ENCODE data around the gene SLC38A10.
A peak's percentile ranks its signal among the peaks of the same experiment; 100 is the strongest.
"Not testable (repeated sequence)": the region's sequence is repeated elsewhere in the genome, so short reads cannot be mapped to it uniquely, and the experiment has no call there.

SLC38A10 gene

GRCh38 chr17:81231766-81232581 lies 63.1 kb downstream of the SLC38A10 start:
- no peaks in the 10 kb centered on the region for H3K4me1 ChIP-seq (ENCODE audit: control insufficient read depth, insufficient read depth, low read length)
- H3K9ac ChIP-seq (ENCODE audit: low read length): no peak overlapping the region
- no peak overlapping the region for H3K4me3 ChIP-seq (ENCODE audit: low read length)
- peaks cover 20% of the 10 kb centered on the region for H3K36me3 ChIP-seq (ENCODE audit: control insufficient read depth, insufficient read depth, low read length)
- H3K27ac ChIP-seq (ENCODE audit: low read depth, low read length): no peak overlapping the region
- H3K27me3 ChIP-seq (ENCODE audit: control insufficient read depth, insufficient read depth, low read length): no peaks in the 10 kb centered on the region

- Histone ChIP-seq H3K4me3 (ENCODE audit: low read length) (no peak overlapping the region), H3K27me3 (ENCODE audit: control insufficient read depth, insufficient read depth, low read length) (no peaks in the 10 kb centered on the region), H3K4me1 (ENCODE audit: control insufficient read depth, insufficient read depth, low read length) (no peaks in the 10 kb centered on the region), H3K9ac (ENCODE audit: low read length) (no peak overlapping the region), H3K36me3 (ENCODE audit: control insufficient read depth, insufficient read depth, low read length) (peaks cover 20% of the 10 kb centered on the region), H3K27ac (ENCODE audit: low read depth, low read length) (no peak overlapping the region)
These were observed 63.9 kb downstream of the SLC38A10 start for GRCh38 chr17:81231121-81231645.

- H3K4me1 ChIP-seq (ENCODE audit: control insufficient read depth, insufficient read depth, low read length): no peaks in the 10 kb centered on the region
- peaks cover 20% of the 10 kb centered on the region for H3K36me3 ChIP-seq (ENCODE audit: control insufficient read depth, insufficient read depth, low read length)
- H3K27ac ChIP-seq (ENCODE audit: low read depth, low read length): no peak overlapping the region
- H3K27me3 ChIP-seq (ENCODE audit: control insufficient read depth, insufficient read depth, low read length): no peaks in the 10 kb centered on the region
- no peak overlapping the region for H3K9ac ChIP-seq (ENCODE audit: low read length)
- H3K4me3 ChIP-seq (ENCODE audit: low read length): no peak overlapping the region
These were observed 64.9 kb downstream of the SLC38A10 start for GRCh38 chr17:81230043-81230820.

GRCh38 chr17:81229666-81229920 lies 65.5 kb downstream of the SLC38A10 start:
- Histone ChIP-seq H3K36me3 (ENCODE audit: control insufficient read depth, insufficient read depth, low read length) (peaks cover 20% of the 10 kb centered on the region), H3K4me1 (ENCODE audit: control insufficient read depth, insufficient read depth, low read length) (no peaks in the 10 kb centered on the region), H3K27ac (ENCODE audit: low read depth, low read length) (no peak overlapping the region), H3K27me3 (ENCODE audit: control insufficient read depth, insufficient read depth, low read length) (no peaks in the 10 kb centered on the region), H3K4me3 (ENCODE audit: low read length) (no peak overlapping the region), H3K9ac (ENCODE audit: low read length) (no peak overlapping the region)

- no peak overlapping the region for H3K4me3 ChIP-seq (ENCODE audit: low read length)
These were observed 66.1 kb downstream of the SLC38A10 start for GRCh38 chr17:81228834-81229665.

GRCh38 chr17:81228420-81228819 lies 66.7 kb downstream of the SLC38A10 start:
- H3K27ac ChIP-seq (ENCODE audit: low read depth, low read length): no peak overlapping the region
- H3K4me3 ChIP-seq (ENCODE audit: low read length): no peak overlapping the region
- no peaks in the 10 kb centered on the region for H3K27me3 ChIP-seq (ENCODE audit: control insufficient read depth, insufficient read depth, low read length)
- peaks cover 20% of the 10 kb centered on the region for H3K36me3 ChIP-seq (ENCODE audit: control insufficient read depth, insufficient read depth, low read length)
- H3K4me1 ChIP-seq (ENCODE audit: control insufficient read depth, insufficient read depth, low read length): peaks cover under 1% of the 10 kb centered on the region
- H3K9ac ChIP-seq (ENCODE audit: low read length): no peak overlapping the region

More at GRCh38 chr17:81228834-81229665, 66.1 kb downstream of the SLC38A10 start:
- Histone ChIP-seq H3K27me3 (ENCODE audit: control insufficient read depth, insufficient read depth, low read length) (no peaks in the 10 kb centered on the region), H3K27ac (ENCODE audit: low read depth, low read length) (no peak overlapping the region), H3K9ac (ENCODE audit: low read length) (no peak overlapping the region), H3K4me1 (ENCODE audit: control insufficient read depth, insufficient read depth, low read length) (no peaks in the 10 kb centered on the region), H3K36me3 (ENCODE audit: control insufficient read depth, insufficient read depth, low read length) (peaks cover 20% of the 10 kb centered on the region)

- not testable (repeated sequence) for H3K27me3 ChIP-seq (ENCODE audit: control insufficient read depth, insufficient read depth, low read length); H3K9ac ChIP-seq (ENCODE audit: low read length); H3K27ac ChIP-seq (ENCODE audit: low read depth, low read length); H3K4me3 ChIP-seq (ENCODE audit: low read length); H3K4me1 ChIP-seq (ENCODE audit: control insufficient read depth, insufficient read depth, low read length)
- H3K36me3 ChIP-seq (ENCODE audit: control insufficient read depth, insufficient read depth, low read length): peaks cover 20% of the 10 kb centered on the region
These were observed 67.5 kb downstream of the SLC38A10 start for GRCh38 chr17:81227630-81228029.

GRCh38 chr17:81223762-81224130 lies 71.4 kb downstream of the SLC38A10 start:
- Histone ChIP-seq H3K4me1 (ENCODE audit: control insufficient read depth, insufficient read depth, low read length) (peaks cover 8% of the 10 kb centered on the region), H3K9ac (ENCODE audit: low read length) (no peak overlapping the region)

GRCh38 chr17:81222906-81223761 lies 72.0 kb downstream of the SLC38A10 start, which contains the start of gene CEP131:
CEP131 (minus strand) TSS chr17:81222965; CDS start chr17:81220056, 2,909 bp downstream.
- no peaks in the 10 kb centered on the region for H3K27me3 ChIP-seq (ENCODE audit: control insufficient read depth, insufficient read depth, low read length)
- H3K9ac ChIP-seq (ENCODE audit: low read length): no peak within 1 kb of the TSS
- H3K4me3 ChIP-seq (ENCODE audit: low read length): peak within 1 kb of the TSS; percentile 73
- peaks cover 8% of the 10 kb centered on the region for H3K4me1 ChIP-seq (ENCODE audit: control insufficient read depth, insufficient read depth, low read length)
- H3K27ac ChIP-seq (ENCODE audit: low read depth, low read length): no peak within 1 kb of the TSS
- peaks cover 3% of the 10 kb centered on the region for H3K36me3 ChIP-seq (ENCODE audit: control insufficient read depth, insufficient read depth, low read length)

More at GRCh38 chr17:81223762-81224130, 71.4 kb downstream of the SLC38A10 start:
- no peak overlapping the region for H3K27ac ChIP-seq (ENCODE audit: low read depth, low read length)
- H3K4me3 ChIP-seq (ENCODE audit: low read length): peak overlapping the region; percentile 73
- peaks cover 3% of the 10 kb centered on the region for H3K36me3 ChIP-seq (ENCODE audit: control insufficient read depth, insufficient read depth, low read length)
- H3K27me3 ChIP-seq (ENCODE audit: control insufficient read depth, insufficient read depth, low read length): no peaks in the 10 kb centered on the region

GRCh38 chr17:81222620-81222905 lies 72.5 kb downstream of the SLC38A10 start:
- H3K9ac ChIP-seq (ENCODE audit: low read length): no peak overlapping the region
- no peak overlapping the region for H3K27ac ChIP-seq (ENCODE audit: low read depth, low read length)
- peaks cover 8% of the 10 kb centered on the region for H3K4me1 ChIP-seq (ENCODE audit: control insufficient read depth, insufficient read depth, low read length)
- peaks cover 3% of the 10 kb centered on the region for H3K36me3 ChIP-seq (ENCODE audit: control insufficient read depth, insufficient read depth, low read length)
- no peaks in the 10 kb centered on the region for H3K27me3 ChIP-seq (ENCODE audit: control insufficient read depth, insufficient read depth, low read length)
- H3K4me3 ChIP-seq (ENCODE audit: low read length): peak overlapping the region; percentile 73

- no peaks in the 10 kb centered on the region for H3K27me3 ChIP-seq (ENCODE audit: control insufficient read depth, insufficient read depth, low read length)
- peaks cover 3% of the 10 kb centered on the region for H3K36me3 ChIP-seq (ENCODE audit: control insufficient read depth, insufficient read depth, low read length)
- peaks cover 8% of the 10 kb centered on the region for H3K4me1 ChIP-seq (ENCODE audit: control insufficient read depth, insufficient read depth, low read length)
- peak overlapping the region; percentile 73 for H3K4me3 ChIP-seq (ENCODE audit: low read length)
- no peak overlapping the region for H3K9ac ChIP-seq (ENCODE audit: low read length)
- H3K27ac ChIP-seq (ENCODE audit: low read depth, low read length): no peak overlapping the region
These were observed 73.1 kb downstream of the SLC38A10 start for GRCh38 chr17:81221842-81222619.

Measured in rectal smooth muscle tissue (tissue), 1 donor.